ENCODE data around the gene VRK3. TPM values are rescaled to one million over a fixed set of nuclear protein-coding genes. Genes with fewer than 3 reads are reported as not detected.
"Not testable (repeated sequence)": the region's sequence is repeated elsewhere in the genome, so short reads cannot be mapped to it uniquely, and the experiment has no call there.

VRK3 gene
- total RNA-seq, 1 donor from 2014 or later, result 75.3 TPM

GRCh38 chr19:49988433-49988832 is 36.7 kb downstream of the VRK3 start:
- intact Hi-C loops (cut with micrococcal nuclease), result no loop called here

- intact Hi-C loops (cut with micrococcal nuclease), result no loop called here
Observed at GRCh38 chr19:49988007-49988406, 37.2 kb downstream of the VRK3 start.

- intact Hi-C loops (cut with micrococcal nuclease), result no loop called here
Observed at GRCh38 chr19:49987159-49987698, 37.9 kb downstream of the VRK3 start.

- intact Hi-C loops (cut with micrococcal nuclease), result no loop called here
Observed at GRCh38 chr19:49986354-49986753, 38.8 kb downstream of the VRK3 start.

- intact Hi-C loops (cut with micrococcal nuclease), result no loop called here
Observed at GRCh38 chr19:49985871-49986270, 39.3 kb downstream of the VRK3 start.

GRCh38 chr19:49984491-49984890 is 40.7 kb downstream of the VRK3 start:
- intact Hi-C loops (cut with micrococcal nuclease), result no loop called here

- intact Hi-C loops (cut with micrococcal nuclease), result loop anchor here (1.0 kb wide), 1 partner anchor 46 kb away; no protein-coding TSS in a partner anchor
Observed at GRCh38 chr19:49983645-49984229, 41.4 kb downstream of the VRK3 start.

- intact Hi-C loops (cut with micrococcal nuclease), result no loop called here
Observed at GRCh38 chr19:49981603-49982593, 43.3 kb downstream of the VRK3 start.

- intact Hi-C loops (cut with micrococcal nuclease), result no loop called here
Observed at GRCh38 chr19:49978324-49978723, 46.8 kb downstream of the VRK3 start.

GRCh38 chr19:49977881-49978280 is 47.3 kb downstream of the VRK3 start:
- intact Hi-C loops (cut with micrococcal nuclease), result no loop called here

GRCh38 chr19:49977076-49977475 is 48.1 kb downstream of the VRK3 start:
- intact Hi-C loops (cut with micrococcal nuclease), result no loop called here

- intact Hi-C loops (cut with micrococcal nuclease), result no loop called here
Observed at GRCh38 chr19:49976496-49976895, 48.7 kb downstream of the VRK3 start.

- intact Hi-C loops (cut with micrococcal nuclease), result no loop called here
Observed at GRCh38 chr19:49975051-49975450, 50.1 kb downstream of the VRK3 start.

- intact Hi-C loops (cut with micrococcal nuclease), result no loop called here
Observed at GRCh38 chr19:49973987-49974386, 51.2 kb downstream of the VRK3 start.

- intact Hi-C loops (cut with micrococcal nuclease), result no loop called here
Observed at GRCh38 chr19:49972841-49973240, 52.3 kb downstream of the VRK3 start.

- intact Hi-C loops (cut with micrococcal nuclease), result no loop called here
Observed at GRCh38 chr19:49971991-49972411, 53.2 kb downstream of the VRK3 start.

- intact Hi-C loops (cut with micrococcal nuclease), result not testable (repeated sequence)
Observed at GRCh38 chr19:49969355-49969754, 55.8 kb downstream of the VRK3 start.

GRCh38 chr19:49968279-49968922 is 56.8 kb downstream of the VRK3 start:
- intact Hi-C loops (cut with micrococcal nuclease), result no loop called here

- intact Hi-C loops (cut with micrococcal nuclease), result not testable (repeated sequence)
Observed at GRCh38 chr19:49960980-49961379, 64.2 kb downstream of the VRK3 start, which contains the start of gene SIGLEC11. Gene SIGLEC11 (minus strand): TSS chr19:49961172. CDS start chr19:49961081, 91 bp downstream.

GRCh38 chr19:49959892-49960291 is 65.3 kb downstream of the VRK3 start:
- intact Hi-C loops (cut with micrococcal nuclease), result not testable (repeated sequence)

- intact Hi-C loops (cut with micrococcal nuclease), result not testable (repeated sequence)
Observed at GRCh38 chr19:49958596-49958995, 66.6 kb downstream of the VRK3 start.

GRCh38 chr19:49958144-49958543 is 67.0 kb downstream of the VRK3 start:
- intact Hi-C loops (cut with micrococcal nuclease), result not testable (repeated sequence)
